HCT116 (cell line): ENCODE results near the gene GALNT7. TPM values are rescaled to one million over a fixed set of nuclear protein-coding genes. Genes with fewer than 3 reads are reported as not detected.

ENCODE experiments used
- ATAC-seq: fragments of 200-7000 bp; cut with Tn5 transposase; 2 replicates; pipeline ENCODE4 v1.9.1; 2020; ENCODE audit warnings: mild to moderate bottlenecking, moderate library complexity
- BruUV-seq: library from RNA; stranded (reverse); fragments of 400-500 nt; replicated peaks from 2 replicates; lab custom pipeline; 2021; lab: Mats Ljungman, UMichigan
- CTCF ChIA-PET: fragments of 300-600 bp; sonication (Branson Sonifier 250); formaldehyde crosslinking; loops from one replicate; lab custom pipeline; 2021; ENCODE audit warnings: antibody characterized with exemption; lab: Charles Lee
- POLR2A ChIA-PET: fragments of 300-600, 350-600 bp; sonication (Branson Sonifier 250); formaldehyde crosslinking; loops from one replicate; lab custom pipeline; 2021; ENCODE audit warnings: antibody characterized with exemption; lab: Charles Lee
- RAD21 ChIA-PET, 2 experiments: fragments of 300-600 bp; sonication (Branson Sonifier 250); formaldehyde crosslinking; loops; one replicate each; lab custom pipeline; 2023; ENCODE audit warnings: low total read pairs in 2 of 2; ENCODE audit not compliant: uncharacterized antibody in 2 of 2, unreplicated experiment in 2 of 2, low non-redundant PET in 1 of 2; lab: Charles Lee
- DNase-seq: peaks from one replicate; pipeline ENCODE4 v3.0.0-alpha.2; 2010; ENCODE audit warnings: low read depth, low spot score
- H2AFZ ChIP-seq: fragments of 200-600 bp; shearing (Covaris generic), sonication (generic); 2 replicates; pipeline ENCODE4 v1.6.1; 2017; ENCODE audit warnings: low read depth, mixed run types, mixed read lengths, antibody characterized with exemption, low read length; ENCODE audit not compliant: poor library complexity, severe bottlenecking
- H3K27ac ChIP-seq: 2 replicates; pipeline ENCODE4 v1.5.1; 2012; ENCODE audit warnings: low read depth, low read length
- H3K27me3 ChIP-seq: fragments of 200-600 bp; sonication (generic); 2 replicates; pipeline ENCODE4 v1.6.1; 2016; ENCODE audit warnings: mixed run types, low read length, mixed read lengths; ENCODE audit not compliant: insufficient read depth
- H3K36me3 ChIP-seq, 2 experiments: fragments of 200-500 bp in 1 of 2; fragments of 200-600 bp in 1 of 2; sonication (Bioruptor generic) in 1 of 2; sonication (generic) in 1 of 2; 2 replicates each; pipeline versions ENCODE4 v1.5.1 to v1.6.1; 2014 to 2016; ENCODE audit warnings: low read length in 2 of 2, inconsistent platforms in 1 of 2, mixed read lengths in 1 of 2, mixed run types in 1 of 2; ENCODE audit not compliant: insufficient read depth in 2 of 2, control insufficient read depth in 1 of 2
- H3K4me1 ChIP-seq, 2 experiments: fragments of 200-600 bp in 1 of 2; sonication (generic) in 1 of 2; 2 replicates each; pipeline versions ENCODE4 v1.5.1 to v1.6.1; 2012 to 2017; ENCODE audit warnings: low read length in 2 of 2, inconsistent platforms in 1 of 2, mild to moderate bottlenecking in 1 of 2, mixed read lengths in 1 of 2, mixed run types in 1 of 2, moderate library complexity in 1 of 2; ENCODE audit not compliant: insufficient read depth in 2 of 2, control insufficient read depth in 1 of 2
- H3K4me2 ChIP-seq: fragments of 200-600 bp; sonication (generic); 2 replicates; pipeline ENCODE4 v1.6.1; 2017; ENCODE audit warnings: mixed run types, low read length, mixed read lengths
- H3K4me3 ChIP-seq, 2 experiments: fragments of 200-600 bp in 1 of 2; sonication (generic) in 1 of 2; replicated peaks in 1 of 2; 2 replicates each; pipeline ENCODE4 v1.5.1; 2011 to 2016; ENCODE audit warnings: low read length in 2 of 2, control low read depth in 1 of 2, low read depth in 1 of 2, mild to moderate bottlenecking in 1 of 2, mixed read lengths in 1 of 2, mixed run types in 1 of 2
- H3K79me2 ChIP-seq: fragments of 200-600 bp; sonication (generic); 2 replicates; pipeline ENCODE4 v1.6.1; 2017; ENCODE audit warnings: mild to moderate bottlenecking, mixed run types, low read length, moderate library complexity, mixed read lengths; ENCODE audit not compliant: insufficient read depth
- H3K9ac ChIP-seq: fragments of 200-600 bp; sonication (generic); 2 replicates; pipeline ENCODE4 v1.6.1; 2016; ENCODE audit warnings: low read length, mixed read lengths
- H3K9me2 ChIP-seq: fragments of 200-600 bp; sonication (generic), shearing (Covaris generic); 2 replicates; pipeline ENCODE4 v1.6.1; 2017; ENCODE audit warnings: mixed run types, mild to moderate bottlenecking, moderate library complexity; ENCODE audit not compliant: insufficient read depth
- H3K9me3 ChIP-seq, 2 experiments: fragments of 200-500 bp in 1 of 2; fragments of 200-600 bp in 1 of 2; sonication (Bioruptor generic) in 1 of 2; sonication (generic) in 1 of 2; 2 replicates each; pipeline ENCODE4 v1.6.1; 2014 to 2017; ENCODE audit warnings: low read length in 2 of 2, mixed read lengths in 2 of 2, inconsistent platforms in 1 of 2, low read depth in 1 of 2, mild to moderate bottlenecking in 1 of 2, mixed run types in 1 of 2, moderate library complexity in 1 of 2; ENCODE audit not compliant: control insufficient read depth in 1 of 2, insufficient read depth in 1 of 2
- H4K20me1 ChIP-seq: fragments of 200-600 bp; sonication (generic), shearing (Covaris generic); 2 replicates; pipeline ENCODE4 v1.6.1; 2017; ENCODE audit warnings: mixed run types, mild to moderate bottlenecking, moderate library complexity; ENCODE audit not compliant: insufficient read depth
- ATF3 ChIP-seq: IDR thresholded peaks from 2 replicates; pipeline ENCODE4 v1.6.1; 2012
- ELF1 ChIP-seq: IDR thresholded peaks from 2 replicates; pipeline ENCODE4 v1.6.1; 2012; ENCODE audit warnings: low read depth, borderline replicate concordance
- MAX ChIP-seq: IDR thresholded peaks from 2 replicates; pipeline ENCODE4 v1.6.1; 2012
- SIN3A ChIP-seq: IDR thresholded peaks from 2 replicates; pipeline ENCODE4 v1.6.1; 2012; ENCODE audit warnings: low read depth
- YY1 ChIP-seq: IDR thresholded peaks from 2 replicates; pipeline ENCODE4 v1.6.1; 2011; ENCODE audit warnings: low read length, low read depth, moderate library complexity, mild to moderate bottlenecking; ENCODE audit not compliant: insufficient replicate concordance; ENCODE audit errors: extremely low read depth
- intact Hi-C: fragments of 100-400 bp; cut with micrococcal nuclease; formaldehyde crosslinking; loops from 2 replicates; pipeline ENCODE4 v1.10.0; 2022
- total RNA-seq: library from RNA; stranded (reverse); gene quantifications from one replicate; pipeline ENCODE4 v1.2.1, GENCODE V29; 2021; ENCODE audit not compliant: unreplicated experiment
- TF ChIP-seq, protein P1 (sequence below): IDR thresholded peaks from 2 replicates; pipeline ENCODE4 v1.6.1; 2011; ENCODE audit warnings: mild to moderate bottlenecking, low read length, moderate library complexity; ENCODE audit not compliant: insufficient replicate concordance; ENCODE audit errors: extremely low read depth

The GALNT7 gene
- total RNA-seq, 1 experiment from 2014 or later: 21.3 TPM

GRCh38 chr4:173275150-173275549, 106.5 kb downstream of the GALNT7 start:
- Histone ChIP-seq H3K4me1 (no peaks in the 10 kb centered on the region), H3K27ac (no peak overlapping the region), H3K9me2 (no peaks in the 10 kb centered on the region), H4K20me1 (no peaks in the 10 kb centered on the region), H3K4me2 (no peak overlapping the region), H3K79me2 (peaks cover 6% of the 10 kb centered on the region), H3K9me3 (no peaks in the 10 kb centered on the region), H2AFZ (no peak overlapping the region), H3K4me3 (no peak overlapping the region), H3K27me3 (no peaks in the 10 kb centered on the region), H3K36me3 (no peaks in the 10 kb centered on the region), H3K9ac (no peak overlapping the region)
- no peak for TF ChIP-seq YY1
- TF ChIP-seq SIN3A: no peak
- no peak for TF ChIP-seq ATF3
- no peak for TF ChIP-seq ELF1
- DNase-seq: no peak
- intact Hi-C loops: no loop called here
- ChIA-PET POLR2A (no interaction called here), RAD21 (no interaction called here), CTCF (interaction anchor here (1.8 kb wide), 1 partner anchor 26 kb away, joined by 7 read pairs; no protein-coding TSS in a partner anchor)
- ATAC-seq: no peak
- BruUV-seq: no TSS peak

DNA sequence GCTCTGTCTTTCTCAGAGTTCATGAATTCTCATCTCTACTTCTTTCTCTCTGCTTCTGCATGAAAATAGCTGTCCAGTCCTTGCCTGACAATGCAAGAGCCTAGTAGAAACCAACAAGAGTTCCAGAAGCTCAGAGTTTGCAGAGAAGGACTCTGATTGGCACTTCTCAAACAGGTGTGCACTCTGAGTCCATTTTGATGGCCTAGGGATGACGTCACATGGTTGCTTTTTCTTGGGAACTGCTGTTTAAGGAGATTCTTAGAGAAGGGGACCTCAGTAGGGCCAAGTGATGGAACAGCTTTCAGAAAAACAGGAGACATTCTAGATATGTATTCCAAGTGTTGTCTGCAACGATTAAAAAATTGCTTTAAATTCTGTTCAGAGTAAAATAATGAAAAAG, 108.7 kb downstream of the GALNT7 start:
- H3K79me2 ChIP-seq: peaks cover 3% of the 10 kb centered on the region; the same call in 1 of the 2 replicates
- H3K4me1 ChIP-seq: no peaks in the 10 kb centered on the region
- H3K4me3 ChIP-seq: no peak overlapping the region
- ChIA-PET POLR2A (no interaction called here), CTCF (interaction anchor here (1.1 kb wide), 1 partner anchor 24 kb away, joined by 3 read pairs; no protein-coding TSS in a partner anchor), RAD21 (no interaction called here)
- no TSS peak for BruUV-seq
- no peaks in the 10 kb centered on the region for H3K9me2 ChIP-seq
- H3K27ac ChIP-seq: no peak overlapping the region
- no peak overlapping the region for H2AFZ ChIP-seq
- no peaks in the 10 kb centered on the region for H3K36me3 ChIP-seq
- intact Hi-C loops: no loop called here
- no peaks in the 10 kb centered on the region for H3K9me3 ChIP-seq
- DNase-seq (no peak), ATAC-seq (no peak)
- H3K27me3 ChIP-seq: no peaks in the 10 kb centered on the region
- H4K20me1 ChIP-seq: no peaks in the 10 kb centered on the region
- TF ChIP-seq, protein P1, sequence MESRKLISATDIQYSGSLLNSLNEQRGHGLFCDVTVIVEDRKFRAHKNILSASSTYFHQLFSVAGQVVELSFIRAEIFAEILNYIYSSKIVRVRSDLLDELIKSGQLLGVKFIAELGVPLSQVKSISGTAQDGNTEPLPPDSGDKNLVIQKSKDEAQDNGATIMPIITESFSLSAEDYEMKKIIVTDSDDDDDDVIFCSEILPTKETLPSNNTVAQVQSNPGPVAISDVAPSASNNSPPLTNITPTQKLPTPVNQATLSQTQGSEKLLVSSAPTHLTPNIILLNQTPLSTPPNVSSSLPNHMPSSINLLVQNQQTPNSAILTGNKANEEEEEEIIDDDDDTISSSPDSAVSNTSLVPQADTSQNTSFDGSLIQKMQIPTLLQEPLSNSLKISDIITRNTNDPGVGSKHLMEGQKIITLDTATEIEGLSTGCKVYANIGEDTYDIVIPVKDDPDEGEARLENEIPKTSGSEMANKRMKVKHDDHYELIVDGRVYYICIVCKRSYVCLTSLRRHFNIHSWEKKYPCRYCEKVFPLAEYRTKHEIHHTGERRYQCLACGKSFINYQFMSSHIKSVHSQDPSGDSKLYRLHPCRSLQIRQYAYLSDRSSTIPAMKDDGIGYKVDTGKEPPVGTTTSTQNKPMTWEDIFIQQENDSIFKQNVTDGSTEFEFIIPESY: no peak
- TF ChIP-seq YY1: no peak
- no peak for TF ChIP-seq MAX
- no peak for TF ChIP-seq ATF3
- H3K9ac ChIP-seq: no peak overlapping the region
- H3K4me2 ChIP-seq: no peak overlapping the region
